Measurements from ENCODE around the gene TUBB8.
"Not testable (repeated sequence)": the region's sequence is repeated elsewhere in the genome, so short reads cannot be mapped to it uniquely, and the experiment has no call there.

TUBB8 gene

GRCh38 chr10:48996-49395, at the start of gene TUBB8:
Gene TUBB8 (minus strand): TSS chr10:49296. CDS start chr10:49238, 58 bp downstream.
- DNase-seq (ENCODE audit: low spot score), result no peak

DNA sequence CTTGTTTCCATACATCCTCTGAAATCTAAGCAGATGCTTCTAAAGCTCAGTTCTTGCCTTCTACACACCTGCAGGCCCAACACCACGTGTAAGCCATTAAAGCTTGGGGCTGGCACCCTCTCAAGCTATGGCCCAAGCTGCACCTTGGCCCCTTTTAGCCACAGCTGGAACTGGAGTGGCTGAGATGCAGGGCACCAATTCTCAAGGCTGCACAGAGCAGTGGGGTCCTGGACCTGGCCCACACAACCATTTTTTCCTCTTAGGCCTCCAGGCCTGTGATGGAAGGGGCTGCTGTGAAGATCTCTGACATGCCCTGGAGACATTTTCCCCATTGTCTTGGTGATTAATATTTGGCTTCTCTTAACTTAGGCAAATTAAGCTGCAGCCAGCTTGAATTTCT, 47.4 kb upstream of the TUBB8 start:
- no peak for DNase-seq (ENCODE audit: low spot score)

GRCh38 chr10:95356-96115, 46.4 kb upstream of the TUBB8 start:
- no peak for DNase-seq (ENCODE audit: low spot score)

GRCh38 chr10:94613-95012, 45.5 kb upstream of the TUBB8 start:
- no peak for DNase-seq (ENCODE audit: low spot score)

DNA sequence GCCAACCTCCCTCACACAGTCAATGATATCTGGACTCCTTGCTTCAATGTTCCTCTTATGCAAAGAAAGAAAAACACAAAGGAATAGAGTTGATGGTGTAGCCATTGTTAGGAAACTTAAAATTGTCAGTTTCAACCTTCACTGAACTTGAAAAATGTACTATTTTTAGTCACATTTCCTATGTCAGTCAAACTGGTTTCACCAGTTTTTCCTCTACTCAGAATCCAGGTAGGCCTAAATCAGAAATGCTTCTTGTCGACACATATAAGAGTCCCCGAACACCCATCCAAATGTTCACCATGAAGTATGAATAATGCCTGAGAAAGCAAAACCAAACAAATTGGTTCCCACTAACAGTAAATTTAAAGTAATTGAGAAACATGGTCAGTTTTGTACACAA, 43.8 kb upstream of the TUBB8 start:
- DNase-seq (ENCODE audit: low spot score), result no peak

DNA sequence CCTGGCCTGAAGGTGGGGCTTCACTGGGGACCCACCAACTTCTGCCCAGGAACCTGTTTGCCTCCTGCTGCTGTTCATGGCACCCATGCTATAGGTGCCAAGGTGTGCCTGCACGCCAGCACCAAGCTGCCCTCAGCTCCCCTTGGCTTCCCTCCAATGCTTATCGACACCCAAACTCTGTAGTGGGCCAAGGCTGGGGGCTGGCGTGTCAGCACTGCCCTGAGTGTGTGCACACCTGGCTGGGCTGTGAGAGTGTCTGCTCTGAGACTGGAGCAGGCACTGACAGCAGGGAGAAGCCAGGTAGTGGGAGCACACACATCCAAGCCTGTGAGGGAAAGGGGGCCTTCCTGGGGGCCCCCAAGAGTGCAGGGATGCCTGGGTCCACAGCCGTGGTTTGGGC, 43.1 kb upstream of the TUBB8 start:
- no peak for DNase-seq (ENCODE audit: low spot score)

DNA sequence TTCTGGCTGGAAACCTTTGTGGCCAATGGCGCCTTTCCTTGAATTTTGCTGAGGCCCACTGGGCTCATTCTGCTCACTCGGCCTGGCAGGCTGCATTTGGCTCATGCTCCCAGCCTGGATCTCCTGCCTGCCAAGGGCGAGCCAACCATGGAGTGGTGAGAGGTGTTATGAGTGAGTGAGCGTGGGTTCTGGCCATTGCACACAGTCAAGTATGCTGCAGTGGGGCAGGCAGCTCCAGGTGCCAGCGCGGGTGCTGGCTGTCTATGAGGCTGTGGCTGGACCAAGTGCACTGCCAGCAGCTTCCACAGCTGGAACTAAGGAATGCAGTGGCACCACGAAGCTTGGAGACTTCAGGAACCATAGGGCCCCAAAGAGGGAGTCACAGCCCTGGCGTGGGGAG, 42.2 kb upstream of the TUBB8 start:
- no peak for DNase-seq (ENCODE audit: low spot score)

GRCh38 chr10:90161-90560, 41.1 kb upstream of the TUBB8 start:
- DNase-seq (ENCODE audit: low spot score), result no peak

GRCh38 chr10:89248-89647, 40.2 kb upstream of the TUBB8 start:
- no peak for DNase-seq (ENCODE audit: low spot score)

DNA sequence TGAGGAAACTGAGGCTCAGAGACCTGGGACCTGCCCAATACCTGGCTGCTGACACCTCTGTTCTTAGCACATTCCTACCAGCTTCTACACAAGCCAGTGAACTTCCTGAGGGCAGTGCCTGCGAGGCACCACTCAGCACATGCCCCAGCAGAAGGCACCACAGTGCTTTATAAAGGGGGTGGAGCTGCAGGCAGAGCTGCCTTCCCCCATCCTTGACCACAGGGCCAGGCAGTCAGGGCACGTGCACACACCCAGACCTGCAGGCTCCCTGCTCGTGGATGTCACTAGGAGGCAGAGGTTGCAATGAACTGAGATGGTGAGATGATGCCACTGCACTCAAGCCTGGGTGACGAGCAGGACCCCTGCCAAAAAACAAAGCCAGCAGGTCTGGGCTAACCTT, 39.2 kb upstream of the TUBB8 start:
- DNase-seq (ENCODE audit: low spot score), result no peak

DNA sequence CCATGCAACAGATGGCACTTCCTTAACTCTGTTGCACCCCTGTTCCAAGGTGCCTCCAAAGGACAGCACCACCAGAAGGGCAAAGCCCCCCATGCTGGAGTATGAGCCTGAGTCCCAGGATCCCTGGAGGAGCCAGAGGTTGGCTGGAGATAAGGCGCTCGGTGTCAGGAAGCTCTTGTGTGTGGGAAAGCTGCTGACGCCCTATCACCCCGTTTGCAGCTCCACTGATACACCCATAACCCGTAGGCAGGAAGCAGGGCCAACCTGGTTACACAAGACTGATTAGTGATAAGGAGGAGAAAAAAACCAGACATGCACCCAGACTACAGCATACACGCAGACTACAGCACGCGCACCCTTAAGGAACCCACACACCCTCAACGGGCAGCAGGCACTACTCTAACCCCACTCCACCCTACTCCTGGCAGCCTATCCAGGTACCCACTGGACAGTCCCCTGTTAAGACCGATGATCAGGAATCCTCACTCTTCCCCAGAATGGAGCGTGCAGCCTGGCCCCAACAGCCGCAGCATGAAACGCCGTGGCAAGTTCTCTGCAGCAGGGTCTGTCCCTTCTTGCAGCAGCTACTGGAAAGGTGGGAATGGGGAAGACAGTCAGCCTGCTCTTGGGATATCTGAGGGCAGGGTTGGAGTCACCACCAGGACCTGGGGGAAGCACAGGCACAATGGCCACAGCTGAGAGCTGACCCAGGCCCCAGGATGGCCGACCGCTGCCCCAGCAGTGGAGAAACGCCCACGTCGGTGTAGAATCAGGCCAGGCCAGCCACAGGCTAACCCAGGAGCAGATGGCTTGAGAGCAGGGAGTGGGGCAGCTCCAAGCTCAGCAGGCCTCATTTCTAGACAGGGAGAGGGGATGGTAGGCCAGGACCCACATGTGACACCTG, 38.3 kb upstream of the TUBB8 start:
- DNase-seq (ENCODE audit: low spot score), result no peak

DNA sequence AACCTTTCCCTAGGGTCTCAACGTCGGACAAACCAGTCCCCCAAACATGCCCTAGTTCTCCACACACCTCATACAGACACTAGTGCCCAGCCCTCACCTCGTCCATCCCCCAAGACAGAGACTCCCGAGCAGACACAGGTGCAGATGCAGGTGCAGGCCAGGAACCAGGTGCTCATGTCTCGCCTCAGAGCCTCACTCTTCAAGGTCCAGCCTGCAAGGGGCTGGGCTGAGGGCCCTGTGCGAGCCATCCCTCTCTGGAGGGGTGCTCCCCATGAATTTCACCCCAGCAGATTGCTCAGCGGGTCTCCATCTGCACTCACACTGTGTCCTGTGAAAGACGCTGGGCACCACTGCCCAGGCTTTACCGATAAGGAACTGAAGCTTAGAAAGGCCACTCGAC, 36.9 kb upstream of the TUBB8 start:
- DNase-seq (ENCODE audit: low spot score), result no peak

GRCh38 chr10:85044-85443, 35.9 kb upstream of the TUBB8 start:
- no peak for DNase-seq (ENCODE audit: low spot score)

GRCh38 chr10:83930-84530, 34.9 kb upstream of the TUBB8 start:
- no peak for DNase-seq (ENCODE audit: low spot score)

- no peak for DNase-seq (ENCODE audit: low spot score)
Observed at GRCh38 chr10:80477-81105, 31.5 kb upstream of the TUBB8 start.

DNA sequence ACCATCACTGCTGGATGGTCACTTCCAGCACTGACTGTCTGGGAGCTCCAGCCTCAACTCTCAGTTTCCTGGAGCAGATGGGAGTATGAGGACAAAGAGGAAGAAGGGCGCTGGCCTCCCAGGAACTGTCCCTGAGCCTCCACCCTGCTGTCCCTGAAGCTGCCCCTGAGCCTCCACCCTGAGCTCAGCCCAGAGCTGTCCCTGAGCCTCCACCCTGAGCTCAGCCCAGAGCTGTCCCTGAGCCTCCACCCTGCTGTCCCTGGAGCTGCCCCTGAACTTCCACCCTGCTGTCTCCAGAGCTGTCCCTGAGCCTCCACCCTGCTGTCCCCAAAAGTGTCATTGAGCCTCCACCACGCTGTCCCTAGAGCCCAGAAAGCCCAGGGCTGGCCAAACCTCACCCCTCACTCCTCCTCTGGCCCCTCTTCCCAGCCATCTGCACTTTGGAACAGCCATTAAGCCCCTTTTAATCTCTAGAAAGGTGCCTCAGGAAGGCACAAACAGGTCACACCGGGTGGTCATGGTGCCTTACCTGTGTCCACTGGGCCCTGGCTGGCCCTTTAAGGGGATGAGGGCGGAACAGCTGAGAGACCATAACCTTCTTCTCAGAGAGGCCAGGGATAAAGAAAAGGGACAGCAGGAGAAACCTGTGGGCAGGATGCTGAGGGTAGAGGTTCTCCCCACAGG, 30.6 kb upstream of the TUBB8 start:
- no peak for DNase-seq (ENCODE audit: low spot score)

GRCh38 chr10:78556-78955, 29.5 kb upstream of the TUBB8 start:
- no peak for DNase-seq (ENCODE audit: low spot score)

DNA sequence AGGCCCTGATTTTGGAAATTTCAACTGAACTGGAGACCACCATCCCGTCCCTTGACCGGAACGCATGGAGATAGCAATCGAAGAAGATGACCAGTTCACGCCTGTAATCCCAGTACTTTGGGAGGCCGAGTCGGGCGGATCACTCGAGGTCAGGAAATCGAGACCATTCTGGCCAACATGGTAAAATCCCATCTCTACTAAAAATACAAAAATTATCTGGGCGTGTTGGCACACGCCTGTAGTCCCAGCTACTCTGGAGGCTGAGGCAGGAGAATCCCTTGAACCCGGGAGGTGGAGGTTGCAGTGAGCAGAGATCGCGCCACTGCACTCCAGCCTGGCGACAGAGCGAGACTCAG, 25.1 kb upstream of the TUBB8 start:
- not testable (repeated sequence) for DNase-seq (ENCODE audit: low spot score)

- peak; percentile 68 for DNase-seq (ENCODE audit: low spot score)
Observed at GRCh38 chr10:73543-74265, 24.6 kb upstream of the TUBB8 start.

DNA sequence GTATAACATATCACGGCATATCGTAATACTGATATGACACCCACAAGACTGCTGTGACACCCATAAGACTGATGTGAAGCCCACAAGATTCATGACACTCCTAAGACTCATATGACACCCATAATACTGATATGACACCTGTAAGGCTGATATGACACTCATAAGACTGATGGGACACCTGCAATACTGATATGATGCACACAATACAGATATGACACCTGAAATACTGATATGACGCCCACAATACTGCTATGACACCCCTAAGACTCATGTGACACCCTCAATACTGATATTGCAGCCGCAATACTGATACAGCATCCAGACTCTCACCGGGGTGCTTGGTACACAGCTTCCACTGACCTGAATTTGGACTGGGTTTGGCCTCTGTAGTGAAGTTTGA, 19.1 kb upstream of the TUBB8 start:
- not testable (repeated sequence) for DNase-seq (ENCODE audit: low spot score)

- not testable (repeated sequence) for DNase-seq (ENCODE audit: low spot score)
Observed at GRCh38 chr10:49926-50325, 830 bp upstream of the TUBB8 start.

Measured in LoVo (cell line).